OCI-LY1 (cell line): Measurements from ENCODE around the gene DHX29.

ENCODE experiments used
- H2AFZ ChIP-seq: fragments of 200-600 bp; sonication (generic), shearing (Covaris generic); 2 replicates; pipeline ENCODE4 v1.6.0; 2014; ENCODE audit warnings: antibody characterized with exemption, mild to moderate bottlenecking, low read length
- H3F3A ChIP-seq: fragments of 200-600 bp; sonication (generic), shearing (Covaris generic); 2 replicates; pipeline ENCODE4 v1.6.0; 2014; ENCODE audit warnings: mild to moderate bottlenecking, antibody characterized with exemption, low read length, moderate library complexity; ENCODE audit not compliant: insufficient read depth
- H3K27ac ChIP-seq: fragments of 200-600 bp; sonication (generic); 2 replicates; pipeline ENCODE4 v1.5.1; 2014; ENCODE audit warnings: low read length, mixed run types, mild to moderate bottlenecking, low read depth; ENCODE audit not compliant: poor library complexity, severe bottlenecking
- H3K27me3 ChIP-seq: fragments of 200-600 bp; sonication (generic); 2 replicates; pipeline ENCODE4 v1.6.0; 2014; ENCODE audit warnings: antibody characterized with exemption, mild to moderate bottlenecking, low read length, moderate library complexity; ENCODE audit not compliant: insufficient read depth
- H3K36me3 ChIP-seq: fragments of 200-600 bp; sonication (generic); 2 replicates; pipeline ENCODE4 v1.6.1; 2014; ENCODE audit warnings: mild to moderate bottlenecking, antibody characterized with exemption, low read length, moderate library complexity, mixed read lengths; ENCODE audit not compliant: insufficient read depth
- H3K4me1 ChIP-seq: fragments of 200-600 bp; sonication (generic); 2 replicates; pipeline ENCODE4 v1.5.1; 2014; ENCODE audit warnings: mild to moderate bottlenecking, low read length, moderate library complexity; ENCODE audit not compliant: insufficient read depth, severe bottlenecking
- H3K4me2 ChIP-seq: fragments of 200-600 bp; sonication (generic), shearing (Covaris generic); 2 replicates; pipeline ENCODE4 v1.6.1; 2014; ENCODE audit warnings: low read length
- H3K4me3 ChIP-seq: fragments of 200-600 bp; sonication (generic); 2 replicates; pipeline ENCODE4 v1.5.1; 2014; ENCODE audit warnings: low read length, low read depth, mild to moderate bottlenecking, mixed read lengths; ENCODE audit not compliant: poor library complexity, severe bottlenecking
- H3K79me2 ChIP-seq: fragments of 200-600 bp; shearing (Covaris generic); 2 replicates; pipeline ENCODE4 v1.6.1; 2016; ENCODE audit warnings: mixed run types, low read length, mixed read lengths; ENCODE audit not compliant: insufficient read depth
- H3K9ac ChIP-seq: fragments of 200-600 bp; sonication (generic), shearing (Covaris generic); 2 replicates; pipeline ENCODE4 v1.6.1; 2014; ENCODE audit warnings: mild to moderate bottlenecking, low read length, mixed read lengths
- H3K9me2 ChIP-seq: fragments of 200-600 bp; sonication (generic), shearing (Covaris generic); 2 replicates; pipeline ENCODE4 v1.6.1; 2014; ENCODE audit warnings: low read depth, mild to moderate bottlenecking, low read length, mixed read lengths
- H3K9me3 ChIP-seq: fragments of 200-600 bp; shearing (Covaris generic); 2 replicates; pipeline ENCODE4 v1.6.1; 2014; ENCODE audit warnings: low read length, mixed read lengths
- H4K20me1 ChIP-seq: fragments of 200-600 bp; sonication (generic), shearing (Covaris generic); 2 replicates; pipeline ENCODE4 v1.6.0; 2016; ENCODE audit warnings: mild to moderate bottlenecking, low read length; ENCODE audit not compliant: insufficient read depth
- CTCF ChIP-seq: fragments of 200-600 bp; sonication (generic), shearing (Covaris generic); IDR thresholded peaks from 2 replicates; pipeline ENCODE4 v1.5.1; 2017; ENCODE audit warnings: mild to moderate bottlenecking, antibody characterized with exemption, low read length, moderate library complexity, mixed read lengths
- EZH2 ChIP-seq: fragments of 200-600 bp; sonication (generic), shearing (Covaris generic); IDR thresholded peaks from 2 replicates; pipeline ENCODE4 v1.8.0; 2017; ENCODE audit warnings: borderline replicate concordance, mixed run types, mild to moderate bottlenecking, antibody characterized with exemption, low read length, moderate library complexity, mixed read lengths

The DHX29 gene

GRCh38 chr5:55230086-55230629 lies 77.3 kb downstream of the DHX29 start:
- Histone ChIP-seq H3K27ac (no peak overlapping the region), H3K4me1 (peaks cover 41% of the 10 kb centered on the region), H2AFZ (no peak overlapping the region), H3K79me2 (no peaks in the 10 kb centered on the region), H3K9me3 (no peaks in the 10 kb centered on the region), H3K4me2 (no peak overlapping the region), H4K20me1 (no peaks in the 10 kb centered on the region), H3K36me3 (no peaks in the 10 kb centered on the region), H3K27me3 (0 out of 2 replicates have a peak, but pooled peaks cover 6% of the 10 kb centered on the region), H3K9ac (no peak overlapping the region), H3F3A (no peaks in the 10 kb centered on the region), H3K4me3 (no peak overlapping the region), H3K9me2 (no peaks in the 10 kb centered on the region)
- TF ChIP-seq CTCF, result no peak
- no peak for TF ChIP-seq EZH2

- Histone ChIP-seq H3K27me3 (0 out of 2 replicates have a peak, but pooled peaks cover 6% of the 10 kb centered on the region), H4K20me1 (no peaks in the 10 kb centered on the region), H3K79me2 (no peaks in the 10 kb centered on the region), H3K4me2 (peak overlapping the region; percentile 83), H3K4me3 (peak overlapping the region; percentile 64), H3K9ac (peak overlapping the region; percentile 59; the same call in 1 of the 2 replicates), H3F3A (no peaks in the 10 kb centered on the region), H3K27ac (no peak overlapping the region), H2AFZ (no peak overlapping the region), H3K4me1 (peaks cover 27% of the 10 kb centered on the region), H3K9me2 (no peaks in the 10 kb centered on the region), H3K36me3 (no peaks in the 10 kb centered on the region), H3K9me3 (no peaks in the 10 kb centered on the region)
- TF ChIP-seq EZH2, result no peak
- no peak for TF ChIP-seq CTCF
Measured at GRCh38 chr5:55227664-55228430, 79.6 kb downstream of the DHX29 start.

- H3F3A ChIP-seq, result no peaks in the 10 kb centered on the region
- no peaks in the 10 kb centered on the region for H3K9me3 ChIP-seq
- H3K4me2 ChIP-seq, result peak within 1 kb of the TSS; percentile 83
- TF ChIP-seq CTCF, result peak; percentile 26; the same call in 1 of the 2 replicates
- no peak for TF ChIP-seq EZH2
- H3K79me2 ChIP-seq, result no peaks in the 10 kb centered on the region
- peaks cover 19% of the 10 kb centered on the region for H3K4me1 ChIP-seq
- H3K9me2 ChIP-seq, result no peaks in the 10 kb centered on the region
- no peaks in the 10 kb centered on the region for H3K36me3 ChIP-seq
- H3K4me3 ChIP-seq, result peak within 1 kb of the TSS; percentile 64
- H3K9ac ChIP-seq, result peak within 1 kb of the TSS; percentile 59
- no peak within 1 kb of the TSS for H3K27ac ChIP-seq
- no peaks in the 10 kb centered on the region for H4K20me1 ChIP-seq
- 0 out of 2 replicates have a peak, but pooled peaks cover 6% of the 10 kb centered on the region for H3K27me3 ChIP-seq
- H2AFZ ChIP-seq, result no peak within 1 kb of the TSS
Measured at GRCh38 chr5:55226934-55227663, 80.4 kb downstream of the DHX29 start, which contains the start of gene MCIDAS. MCIDAS (minus strand) TSS chr5:55227315; CDS start chr5:55227138, 177 bp downstream.
